Endothelial cell of umbilical vein (primary cell): ENCODE results near the gene PCDHB13. TPM values are rescaled to one million over a fixed set of nuclear protein-coding genes. Genes with fewer than 3 reads are reported as not detected.

Source experiments
- BruUV-seq: library from RNA; stranded (reverse); fragments of 400-500 nt; replicated peaks from 2 replicates; lab custom pipeline; 2021; lab: Mats Ljungman, UMichigan
- CTCF ChIA-PET: fragments of 300-600, 350-600 bp; sonication (Branson Sonifier 250); formaldehyde crosslinking; loops from one replicate; lab custom pipeline; 2021; ENCODE audit warnings: antibody characterized with exemption, inconsistent platforms; lab: Charles Lee
- POLR2A ChIA-PET: fragments of 300-600, 350-600 bp; sonication (Branson Sonifier 250); formaldehyde crosslinking; loops from one replicate; lab custom pipeline; 2021; ENCODE audit warnings: antibody characterized with exemption, inconsistent platforms; lab: Charles Lee
- DNase-seq: peaks from one replicate; pipeline ENCODE4 v3.0.0-alpha.2; 2011; ENCODE audit warnings: low read depth, low spot score
- FAIRE-seq: peaks from 2 replicates; lab custom pipeline; 2011; peaks lifted over from hg19 to GRCh38; lab: Jason Lieb, UNC
- H2AFZ ChIP-seq: 2 replicates; pipeline ENCODE4 v1.6.0; 2012; ENCODE audit warnings: low read depth, low read length, control low read depth, inconsistent platforms
- H3K27ac ChIP-seq: 2 replicates; pipeline ENCODE4 v1.5.1; 2011; ENCODE audit warnings: low read depth, mild to moderate bottlenecking, control low read depth, low read length, moderate library complexity; ENCODE audit not compliant: insufficient read depth
- H3K27me3 ChIP-seq, 2 experiments: 2 replicates each; pipeline versions ENCODE4 v1.6.0 to v1.6.1; 2011; ENCODE audit warnings: low read length in 2 of 2, mixed read lengths in 1 of 2; ENCODE audit not compliant: control insufficient read depth in 2 of 2, insufficient read depth in 2 of 2
- H3K36me3 ChIP-seq, 2 experiments: 2 replicates in 1 of 2; 3 replicates in 1 of 2; pipeline ENCODE4 v1.5.1; 2011; ENCODE audit warnings: low read length in 2 of 2, mild to moderate bottlenecking in 1 of 2, moderate library complexity in 1 of 2; ENCODE audit not compliant: control insufficient read depth in 2 of 2, insufficient read depth in 2 of 2; ENCODE audit errors: extremely low read depth in 1 of 2
- H3K4me1 ChIP-seq: 3 replicates; pipeline ENCODE4 v1.5.1; 2011; ENCODE audit warnings: mild to moderate bottlenecking, low read length; ENCODE audit not compliant: control insufficient read depth, insufficient read depth; ENCODE audit errors: extremely low read depth
- H3K4me2 ChIP-seq: 2 replicates; pipeline ENCODE4 v1.6.1; 2011; ENCODE audit warnings: low read length, control low read depth, mixed read lengths; ENCODE audit not compliant: insufficient read depth
- H3K4me3 ChIP-seq, 3 experiments: fragments of 200-600 bp in 1 of 3; sonication (generic), shearing (Covaris generic) in 1 of 3; replicated peaks in 1 of 3; 2 replicates each; pipeline ENCODE4 v1.5.1; 2011 to 2016; ENCODE audit warnings: control low read depth in 3 of 3, low read length in 3 of 3, mild to moderate bottlenecking in 2 of 3, inconsistent platforms in 1 of 3, low read depth in 1 of 3, moderate library complexity in 1 of 3; ENCODE audit not compliant: insufficient read depth in 1 of 3
- H3K79me2 ChIP-seq: 2 replicates; pipeline ENCODE4 v1.6.0; 2012; ENCODE audit warnings: low read length, inconsistent platforms; ENCODE audit not compliant: control insufficient read depth, insufficient read depth
- H3K9ac ChIP-seq: replicated peaks from 2 replicates; pipeline ENCODE3; 2011; ENCODE audit warnings: low read length, control low read depth; ENCODE audit not compliant: insufficient read depth; ENCODE audit errors: extremely low read depth
- H3K9me1 ChIP-seq: replicated peaks from 3 replicates; pipeline ENCODE4 v1.6.0; 2011; ENCODE audit warnings: mild to moderate bottlenecking, low read length; ENCODE audit not compliant: control insufficient read depth, insufficient read depth; ENCODE audit errors: extremely low read depth
- H3K9me3 ChIP-seq: replicated peaks from 2 replicates; pipeline ENCODE4 v1.5.1; 2012; ENCODE audit warnings: low read length, inconsistent platforms; ENCODE audit not compliant: control insufficient read depth, insufficient read depth
- H4K20me1 ChIP-seq: replicated peaks from 2 replicates; pipeline ENCODE3; 2011; ENCODE audit warnings: mild to moderate bottlenecking, low read length; ENCODE audit not compliant: control insufficient read depth, insufficient read depth; ENCODE audit errors: extremely low read depth
- CTCF ChIP-seq, 2 donors: IDR thresholded peaks; 1 replicate in 1 of 2; 2 replicates in 1 of 2; pipeline ENCODE4 v1.5.1; 2011; ENCODE audit warnings: low read length in 2 of 2, mild to moderate bottlenecking in 2 of 2, moderate library complexity in 2 of 2, control low read depth in 1 of 2, inconsistent platforms in 1 of 2, low read depth in 1 of 2; ENCODE audit not compliant: insufficient read depth in 1 of 2; ENCODE audit errors: extremely low read depth in 1 of 2
- EZH2 ChIP-seq: IDR thresholded peaks from 2 replicates; pipeline ENCODE4 v1.6.1; 2012; ENCODE audit warnings: borderline replicate concordance, low read depth, mild to moderate bottlenecking, moderate library complexity, low read length, inconsistent platforms; ENCODE audit not compliant: severe bottlenecking
- FOS ChIP-seq: IDR thresholded peaks from 2 replicates; pipeline ENCODE4 v1.6.1; 2011; ENCODE audit warnings: mild to moderate bottlenecking, low read length, moderate library complexity, borderline replicate concordance; ENCODE audit not compliant: insufficient read depth
- GATA2 ChIP-seq: IDR thresholded peaks from 2 replicates; pipeline ENCODE4 v1.7.0; 2011; ENCODE audit warnings: low read depth, mild to moderate bottlenecking, moderate library complexity, mixed read lengths, low read length; ENCODE audit not compliant: insufficient read length, insufficient read depth
- JUN ChIP-seq: IDR thresholded peaks from 2 replicates; pipeline ENCODE4 v1.6.1; 2011; ENCODE audit warnings: borderline replicate concordance, low read depth; ENCODE audit not compliant: insufficient read length, insufficient read depth
- MAX ChIP-seq: IDR thresholded peaks from 2 replicates; pipeline ENCODE4 v1.6.1; 2011; ENCODE audit not compliant: insufficient read depth, insufficient read length
- MYC ChIP-seq: IDR thresholded peaks from one replicate; pipeline ENCODE4 v1.6.1; 2011; ENCODE audit warnings: mild to moderate bottlenecking, low read depth, low read length
- POLR2A ChIP-seq: IDR thresholded peaks from 2 replicates; pipeline ENCODE4 v1.6.1; 2012; ENCODE audit warnings: low read depth, mild to moderate bottlenecking, control low read depth, low read length
- POLR2AphosphoS5 ChIP-seq: IDR thresholded peaks from 2 replicates; pipeline ENCODE4 v1.6.1; 2012; ENCODE audit warnings: low read depth, mild to moderate bottlenecking, control low read depth, low read length, moderate library complexity; ENCODE audit not compliant: insufficient read depth
- dilution Hi-C: fragments of 300-500 bp; cut with MboI; formaldehyde crosslinking; loops from one replicate; pipeline ENCODE4 v1.15.0; 2019; ENCODE audit warnings: low sequenced_read_pairs; ENCODE audit not compliant: extremely low pct_ligation_motif_present
- intact Hi-C: fragments of 100-400 bp; cut with micrococcal nuclease; formaldehyde crosslinking; loops from one replicate; pipeline ENCODE4 v1.10.0; 2022
- polyA plus RNA-seq, 4 experiments: library from polyadenylated mRNA; depleted of rRNA in 3 of 4; stranded (reverse) in 3 of 4; unstranded in 1 of 4; fragments of >200 nt; gene quantifications; 2 replicates each; pipeline versions ENCODE4 v1.2.1 to v1.2.3, GENCODE V29; 2011 to 2012; ENCODE audit warnings: missing spikeins in 1 of 4
- total RNA-seq: library from RNA; stranded (reverse); gene quantifications from 2 replicates; pipeline ENCODE4 v1.2.3, GENCODE V29; 2021

The PCDHB13 gene
- total and polyA plus RNA-seq, 2 donors (not counting 3 experiments of a cell fraction or from before 2014, with no cell fraction given) = 0.57 to 0.77 TPM

DNA sequence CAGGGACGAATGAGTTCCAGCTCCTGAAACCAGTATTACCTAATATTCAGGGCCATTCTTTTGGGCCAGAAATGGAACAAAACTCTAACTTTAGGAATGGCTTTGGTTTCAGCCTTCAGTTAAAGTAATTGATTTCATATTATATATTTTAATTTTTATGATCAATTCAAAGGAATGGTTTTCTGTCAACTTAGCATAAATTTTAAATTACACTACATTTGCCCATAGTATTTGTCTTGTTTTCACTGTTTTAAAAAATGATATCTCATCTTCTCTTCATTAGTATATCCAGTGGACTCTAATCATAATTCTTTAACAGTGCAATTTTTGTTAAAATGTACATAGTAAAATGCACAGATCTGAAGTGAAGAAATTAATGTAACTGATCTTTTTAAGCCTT is 33.4 kb upstream of the PCDHB13 start:
- no peak overlapping the region for H2AFZ ChIP-seq
- intact Hi-C loops = no loop called here
- no peaks in the 10 kb centered on the region for H3K27me3 ChIP-seq
- H3K4me3 ChIP-seq = no peak overlapping the region
- no peaks in the 10 kb centered on the region for H3K9me3 ChIP-seq
- TF ChIP-seq POLR2A = no peak
- TF ChIP-seq EZH2 = no peak
- no peak for TF ChIP-seq MAX
- no peak for TF ChIP-seq CTCF (IDR thresholded peaks at IDR 0.05; ENCODE audit: extremely low read depth in 1 of 2, insufficient read depth in 1 of 2, low read depth in 1 of 2, low read length in 2 of 2)
- no peak for TF ChIP-seq MYC
- TF ChIP-seq FOS = no peak
- no peak for TF ChIP-seq JUN
- no peak for TF ChIP-seq POLR2AphosphoS5
- TF ChIP-seq GATA2 = no peak
- no peak for DNase-seq
- H3K4me2 ChIP-seq = no peak overlapping the region
- H4K20me1 ChIP-seq = no peaks in the 10 kb centered on the region
- POLR2A ChIA-PET = no interaction called here
- H3K79me2 ChIP-seq = no peaks in the 10 kb centered on the region
- no peaks in the 10 kb centered on the region for H3K4me1 ChIP-seq
- CTCF ChIA-PET = no interaction called here
- no peak overlapping the region for H3K9ac ChIP-seq
- no peaks in the 10 kb centered on the region for H3K9me1 ChIP-seq
- H3K36me3 ChIP-seq = no peaks in the 10 kb centered on the region
- H3K27ac ChIP-seq = no peak overlapping the region
- dilution Hi-C loops = no loop called here
- no peak for FAIRE-seq
- BruUV-seq = no TSS peak
